Breast epithelium (tissue), 4 donors: ENCODE results near the gene FCSK. TPM values are rescaled to one million over a fixed set of nuclear protein-coding genes. Genes with fewer than 3 reads are reported as not detected.

Experiments used
- DNase-seq, 2 donors: peaks; one replicate each; pipeline ENCODE4 v3.0.0-alpha.2; 2019; ENCODE audit warnings: low spot score in 2 of 2
- H3K27ac ChIP-seq, 2 donors: fragments of 200-600 bp; sonication (generic) in 1 of 2; one replicate each; pipeline ENCODE4 v1.5.1; 2016 to 2019; ENCODE audit warnings: mild to moderate bottlenecking in 1 of 2
- H3K27me3 ChIP-seq, 2 donors: fragments of 200-600 bp; sonication (generic) in 1 of 2; one replicate each; pipeline versions ENCODE4 v1.5.1 to v1.6.0; 2017 to 2019; ENCODE audit warnings: control low read depth in 1 of 2, mild to moderate bottlenecking in 1 of 2
- H3K36me3 ChIP-seq: fragments of 200-600 bp; one replicate; pipeline ENCODE4 v1.5.1; 2019
- H3K4me1 ChIP-seq, 2 donors: fragments of 200-600 bp; sonication (generic); one replicate each; pipeline ENCODE4 v1.5.1; 2016 to 2019; ENCODE audit warnings: control low read depth in 1 of 2
- H3K4me3 ChIP-seq, 3 donors: fragments of 200-600 bp; sonication (generic); 1 replicate in 2 of 3; 2 replicates in 1 of 3; pipeline ENCODE4 v1.5.1; 2016 to 2019; ENCODE audit warnings: mild to moderate bottlenecking in 3 of 3, moderate library complexity in 2 of 3
- H3K9me3 ChIP-seq, 2 donors: fragments of 200-600 bp; sonication (generic) in 1 of 2; one replicate each; pipeline ENCODE4 v1.5.1; 2016 to 2019; ENCODE audit warnings: control low read depth in 1 of 2
- POLR2A ChIP-seq: fragments of 450-650 bp; IDR thresholded peaks from one replicate; pipeline ENCODE4 v1.6.1; 2016; ENCODE audit warnings: antibody characterized with exemption, mild to moderate bottlenecking, moderate library complexity
- POLR2AphosphoS5 ChIP-seq, 3 donors: sonication (generic); formaldehyde crosslinking; IDR thresholded peaks; one replicate each; pipeline ENCODE4 v1.6.1; 2017; ENCODE audit warnings: antibody characterized with exemption in 3 of 3
- intact Hi-C: fragments of 100-400 bp; cut with DNase I; formaldehyde crosslinking; loops from one replicate; pipeline ENCODE4 v1.15.1; 2023; ENCODE audit warnings: low total_unique reads
- total RNA-seq, 3 donors: library from RNA; depleted of rRNA; stranded (reverse); fragments of >200 nt; gene quantifications; one replicate each; pipeline ENCODE4 v1.1.0, GENCODE V29; 2016
- TF ChIP-seq, protein P1 (sequence below), 3 donors: fragments of 450-650 bp; IDR thresholded peaks; one replicate each; pipeline ENCODE4 v1.5.1; 2016 to 2017; ENCODE audit warnings: antibody characterized with exemption in 3 of 3, mild to moderate bottlenecking in 3 of 3, moderate library complexity in 3 of 3

The FCSK gene
- total RNA-seq, 3 donors from 2014 or later: 10.7 to 27.8 (median 18.0) TPM

DNA sequence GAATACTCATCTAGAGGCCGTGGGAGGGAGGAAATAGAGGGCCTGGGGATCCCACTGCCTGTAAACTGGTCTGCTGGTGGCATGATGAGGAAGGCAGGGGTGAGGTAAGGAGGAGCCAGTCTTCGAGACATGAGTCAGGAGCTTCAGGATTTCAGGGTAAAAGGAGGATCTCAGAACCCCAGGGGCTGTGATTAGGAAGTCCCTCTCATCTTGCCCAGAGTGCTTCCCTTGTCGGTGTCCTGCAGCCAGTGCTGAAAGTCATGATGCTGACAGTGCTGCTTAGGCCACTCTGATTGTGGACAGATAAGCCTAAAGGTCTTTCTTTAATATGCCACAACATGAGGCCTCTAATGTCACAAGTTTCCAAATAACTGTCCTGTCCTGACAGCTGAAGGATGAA is 39.4 kb downstream of the FCSK start:
- TF ChIP-seq, protein P1, sequence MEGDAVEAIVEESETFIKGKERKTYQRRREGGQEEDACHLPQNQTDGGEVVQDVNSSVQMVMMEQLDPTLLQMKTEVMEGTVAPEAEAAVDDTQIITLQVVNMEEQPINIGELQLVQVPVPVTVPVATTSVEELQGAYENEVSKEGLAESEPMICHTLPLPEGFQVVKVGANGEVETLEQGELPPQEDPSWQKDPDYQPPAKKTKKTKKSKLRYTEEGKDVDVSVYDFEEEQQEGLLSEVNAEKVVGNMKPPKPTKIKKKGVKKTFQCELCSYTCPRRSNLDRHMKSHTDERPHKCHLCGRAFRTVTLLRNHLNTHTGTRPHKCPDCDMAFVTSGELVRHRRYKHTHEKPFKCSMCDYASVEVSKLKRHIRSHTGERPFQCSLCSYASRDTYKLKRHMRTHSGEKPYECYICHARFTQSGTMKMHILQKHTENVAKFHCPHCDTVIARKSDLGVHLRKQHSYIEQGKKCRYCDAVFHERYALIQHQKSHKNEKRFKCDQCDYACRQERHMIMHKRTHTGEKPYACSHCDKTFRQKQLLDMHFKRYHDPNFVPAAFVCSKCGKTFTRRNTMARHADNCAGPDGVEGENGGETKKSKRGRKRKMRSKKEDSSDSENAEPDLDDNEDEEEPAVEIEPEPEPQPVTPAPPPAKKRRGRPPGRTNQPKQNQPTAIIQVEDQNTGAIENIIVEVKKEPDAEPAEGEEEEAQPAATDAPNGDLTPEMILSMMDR (IDR thresholded peaks at IDR 0.05): no peak
- TF ChIP-seq POLR2A (no peak), POLR2AphosphoS5 (IDR thresholded peaks at IDR 0.05) (no peak)
- H3K9me3 ChIP-seq: no peaks in the 10 kb centered on the region
- H3K4me1 ChIP-seq: no peaks in the 10 kb centered on the region
- H3K27me3 ChIP-seq: no peaks in the 10 kb centered on the region
- no peak overlapping the region for H3K4me3 ChIP-seq
- DNase-seq: no peak
- no peaks in the 10 kb centered on the region for H3K36me3 ChIP-seq
- intact Hi-C loops: no loop called here
- H3K27ac ChIP-seq: no peak overlapping the region

- Histone ChIP-seq H3K4me3 (no peak overlapping the region), H3K36me3 (no peaks in the 10 kb centered on the region)
- intact Hi-C loops: no loop called here
Observed at GRCh38 chr16:70494202-70494770, 39.9 kb downstream of the FCSK start.

DNA sequence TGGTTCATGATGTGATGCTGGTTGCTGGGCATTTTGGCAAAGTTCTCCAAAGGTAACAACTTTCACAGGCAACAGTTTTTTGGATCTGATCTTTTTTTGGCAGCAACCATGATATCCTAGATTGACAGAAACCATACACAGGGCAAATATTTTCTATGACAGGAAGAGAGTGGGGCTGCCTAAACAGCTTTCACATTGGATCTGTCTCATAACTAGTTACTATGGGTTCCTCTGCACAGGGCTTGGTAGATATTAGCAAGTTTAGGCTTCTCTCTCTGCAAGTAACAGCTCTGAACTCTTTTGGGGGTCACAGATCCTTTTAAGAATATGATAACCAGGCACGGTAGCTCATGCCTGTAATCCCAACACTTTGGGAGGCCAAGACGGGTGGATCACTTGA is 40.4 kb downstream of the FCSK start:
- intact Hi-C loops: no loop called here

More at GRCh38 chr16:70494202-70494770, 39.9 kb downstream of the FCSK start:
- no peaks in the 10 kb centered on the region for H3K27me3 ChIP-seq
- no peak overlapping the region for H3K27ac ChIP-seq
- H3K9me3 ChIP-seq: no peaks in the 10 kb centered on the region
- TF ChIP-seq POLR2AphosphoS5 (IDR thresholded peaks at IDR 0.05) (no peak), POLR2A (no peak)
- TF ChIP-seq, protein P1 (IDR thresholded peaks at IDR 0.05): no peak
- DNase-seq: no peak
- no peaks in the 10 kb centered on the region for H3K4me1 ChIP-seq

GRCh38 chr16:70495425-70496182 is 41.2 kb downstream of the FCSK start:
- Histone ChIP-seq H3K4me3 (no peak overlapping the region), H3K27me3 (no peaks in the 10 kb centered on the region), H3K27ac (no peak overlapping the region), H3K36me3 (no peaks in the 10 kb centered on the region), H3K4me1 (no peaks in the 10 kb centered on the region), H3K9me3 (no peaks in the 10 kb centered on the region)
- no peak for DNase-seq
- TF ChIP-seq POLR2AphosphoS5 (IDR thresholded peaks at IDR 0.05) (no peak), POLR2A (no peak)
- TF ChIP-seq, protein P1 (IDR thresholded peaks at IDR 0.05): no peak
- intact Hi-C loops: no loop called here

More for the DNA sequence above, 40.4 kb downstream of the FCSK start:
- Histone ChIP-seq H3K27me3 (no peaks in the 10 kb centered on the region), H3K9me3 (no peaks in the 10 kb centered on the region), H3K4me1 (no peaks in the 10 kb centered on the region), H3K36me3 (no peaks in the 10 kb centered on the region), H3K4me3 (no peak overlapping the region), H3K27ac (no peak overlapping the region)
- no peak for DNase-seq
- TF ChIP-seq POLR2AphosphoS5 (IDR thresholded peaks at IDR 0.05) (no peak), POLR2A (no peak)
- TF ChIP-seq, protein P1 (IDR thresholded peaks at IDR 0.05): no peak

DNA sequence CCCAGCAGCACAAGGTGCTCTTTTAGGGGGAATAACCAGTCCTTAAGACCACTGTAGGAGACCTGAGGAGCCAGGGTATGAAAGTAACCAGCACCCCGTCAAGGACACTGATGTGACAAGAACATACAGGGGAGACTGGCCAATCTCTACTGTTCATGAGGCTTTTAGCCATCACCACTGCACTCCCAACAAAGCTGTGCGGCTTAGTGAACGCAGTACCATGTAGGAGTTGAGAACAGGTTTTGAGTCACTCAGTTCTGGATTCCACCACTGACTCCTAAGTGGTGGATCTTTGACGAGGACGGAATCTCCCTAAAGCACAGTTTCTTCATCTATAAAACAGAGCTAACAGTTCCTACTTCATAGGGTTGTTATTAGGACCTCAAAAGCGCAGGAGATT is 42.1 kb downstream of the FCSK start:
- DNase-seq: no peak
- Histone ChIP-seq H3K36me3 (no peaks in the 10 kb centered on the region), H3K4me3 (no peak overlapping the region), H3K9me3 (no peaks in the 10 kb centered on the region), H3K27ac (no peak overlapping the region), H3K27me3 (no peaks in the 10 kb centered on the region), H3K4me1 (no peaks in the 10 kb centered on the region)
- TF ChIP-seq, protein P1 (IDR thresholded peaks at IDR 0.05): no peak
- no peak for TF ChIP-seq POLR2A
- TF ChIP-seq POLR2AphosphoS5 (IDR thresholded peaks at IDR 0.05): no peak
- intact Hi-C loops: no loop called here
